ENCODE data around the gene PSAP.
A peak's percentile ranks its signal among the peaks of the same experiment; 100 is the strongest.
"Not testable (repeated sequence)": the region's sequence is repeated elsewhere in the genome, so short reads cannot be mapped to it uniquely, and the experiment has no call there.

Gene PSAP

GRCh38 chr10:71850743-71851464, at the start of gene PSAP:
Gene PSAP, minus strand, starts transcription at chr10:71851251. Its CDS starts 30 bp downstream, at chr10:71851221.
- Histone ChIP-seq H3K36me3 (peaks cover 7% of the 10 kb centered on the region; the same call in 1 of the 2 replicates), H3K4me1 (peaks cover 61% of the 10 kb centered on the region), H3K9ac (peak within 1 kb of the TSS; percentile 88), H4K20me1 (peaks cover 49% of the 10 kb centered on the region), H3K4me3 (peak within 1 kb of the TSS; percentile 88), H3K27me3 (no peaks in the 10 kb centered on the region), H3K4me2 (peak within 1 kb of the TSS; percentile 91), H3K9me3 (no peaks in the 10 kb centered on the region), H3K27ac (peak within 1 kb of the TSS; percentile 87)
- TF ChIP-seq Cebpa-rat (IDR thresholded peaks at IDR 0.05): no peak

- Histone ChIP-seq H4K20me1 (no peaks in the 10 kb centered on the region), H3K27ac (no peak overlapping the region), H3K27me3 (no peaks in the 10 kb centered on the region), H3K9ac (no peak overlapping the region), H3K9me3 (no peaks in the 10 kb centered on the region), H3K4me2 (no peak overlapping the region), H3K36me3 (no peaks in the 10 kb centered on the region), H3K4me3 (no peak overlapping the region), H3K4me1 (peaks cover 11% of the 10 kb centered on the region)
- TF ChIP-seq Cebpa-rat (IDR thresholded peaks at IDR 0.05): no peak
Observed at GRCh38 chr10:71900441-71901180, 49.6 kb upstream of the PSAP start.

GRCh38 chr10:71899665-71900412, 48.8 kb upstream of the PSAP start:
- Histone ChIP-seq H3K4me2 (peak overlapping the region; percentile 51), H3K9ac (no peak overlapping the region), H3K36me3 (no peaks in the 10 kb centered on the region), H3K9me3 (no peaks in the 10 kb centered on the region), H3K4me1 (peaks cover 11% of the 10 kb centered on the region), H3K4me3 (no peak overlapping the region), H3K27me3 (no peaks in the 10 kb centered on the region), H3K27ac (no peak overlapping the region), H4K20me1 (no peaks in the 10 kb centered on the region)
- TF ChIP-seq Cebpa-rat (IDR thresholded peaks at IDR 0.05): no peak

- not testable (repeated sequence) for H3K9ac ChIP-seq, H3K4me3 ChIP-seq, H3K9me3 ChIP-seq, H3K27ac ChIP-seq, H3K4me2 ChIP-seq, H4K20me1 ChIP-seq, H3K27me3 ChIP-seq, H3K36me3 ChIP-seq
- H3K4me1 ChIP-seq: peaks cover 18% of the 10 kb centered on the region
Observed at GRCh38 chr10:71898346-71898745, 47.3 kb upstream of the PSAP start.

GRCh38 chr10:71893920-71894319, 42.9 kb upstream of the PSAP start:
- no peak overlapping the region for H3K9ac ChIP-seq
- no peak overlapping the region for H3K4me3 ChIP-seq
- TF ChIP-seq Cebpa-rat (IDR thresholded peaks at IDR 0.05): no peak
- H4K20me1 ChIP-seq: no peaks in the 10 kb centered on the region
- H3K36me3 ChIP-seq: no peaks in the 10 kb centered on the region
- H3K27ac ChIP-seq: no peak overlapping the region
- peaks cover 23% of the 10 kb centered on the region for H3K4me1 ChIP-seq
- no peak overlapping the region for H3K4me2 ChIP-seq
- H3K9me3 ChIP-seq: no peaks in the 10 kb centered on the region
- H3K27me3 ChIP-seq: no peaks in the 10 kb centered on the region

- H4K20me1 ChIP-seq: no peaks in the 10 kb centered on the region
- no peaks in the 10 kb centered on the region for H3K27me3 ChIP-seq
- no peaks in the 10 kb centered on the region for H3K9me3 ChIP-seq
- H3K4me2 ChIP-seq: no peak overlapping the region
- no peak overlapping the region for H3K9ac ChIP-seq
- H3K27ac ChIP-seq: no peak overlapping the region
- peaks cover 27% of the 10 kb centered on the region for H3K4me1 ChIP-seq
- no peaks in the 10 kb centered on the region for H3K36me3 ChIP-seq
- no peak for TF ChIP-seq Cebpa-rat (IDR thresholded peaks at IDR 0.05)
- no peak overlapping the region for H3K4me3 ChIP-seq
Observed at GRCh38 chr10:71893258-71893815, 42.3 kb upstream of the PSAP start.

GRCh38 chr10:71891437-71891836, 40.4 kb upstream of the PSAP start:
- Histone ChIP-seq H3K4me1 (peaks cover 35% of the 10 kb centered on the region), H3K27ac (no peak overlapping the region), H3K4me2 (no peak overlapping the region), H3K9ac (no peak overlapping the region), H3K4me3 (no peak overlapping the region), H4K20me1 (no peaks in the 10 kb centered on the region), H3K36me3 (no peaks in the 10 kb centered on the region), H3K9me3 (no peaks in the 10 kb centered on the region), H3K27me3 (no peaks in the 10 kb centered on the region)
- no peak for TF ChIP-seq Cebpa-rat (IDR thresholded peaks at IDR 0.05)

- peak overlapping the region; percentile 75 for H3K27ac ChIP-seq
- peak overlapping the region; percentile 82 for H3K4me2 ChIP-seq
- no peaks in the 10 kb centered on the region for H3K36me3 ChIP-seq
- no peaks in the 10 kb centered on the region for H3K27me3 ChIP-seq
- peaks cover 35% of the 10 kb centered on the region for H3K4me1 ChIP-seq
- no peak for TF ChIP-seq Cebpa-rat (IDR thresholded peaks at IDR 0.05)
- peak overlapping the region; percentile 60; the same call in 1 of the 2 replicates for H3K9ac ChIP-seq
- H3K4me3 ChIP-seq: peak overlapping the region; percentile 54
- H4K20me1 ChIP-seq: no peaks in the 10 kb centered on the region
- no peaks in the 10 kb centered on the region for H3K9me3 ChIP-seq
Observed at GRCh38 chr10:71889388-71889987, 38.4 kb upstream of the PSAP start.

GRCh38 chr10:71888623-71889387, 37.8 kb upstream of the PSAP start:
- peak overlapping the region; percentile 75 for H3K27ac ChIP-seq

More at GRCh38 chr10:71888623-71889387, 37.8 kb upstream of the PSAP start:
- H3K9ac ChIP-seq: peak overlapping the region; percentile 60; the same call in 1 of the 2 replicates
- H4K20me1 ChIP-seq: no peaks in the 10 kb centered on the region
- H3K9me3 ChIP-seq: no peaks in the 10 kb centered on the region
- H3K4me3 ChIP-seq: peak overlapping the region; percentile 54
- peak; percentile 100 for TF ChIP-seq Cebpa-rat (IDR thresholded peaks at IDR 0.05)
- no peaks in the 10 kb centered on the region for H3K27me3 ChIP-seq
- H3K4me1 ChIP-seq: peaks cover 33% of the 10 kb centered on the region
- H3K4me2 ChIP-seq: peak overlapping the region; percentile 82
- H3K36me3 ChIP-seq: no peaks in the 10 kb centered on the region

All from BLaER1 (cell line).